NCI-H1105 treated with DMSO at 0.1 percent for 48 hours (cell line): Measurements from ENCODE around the gene TSC22D1.

ENCODE experiments used
- DNase-seq: peaks from one replicate; lab custom pipeline; 2025; lab: John Stamatoyannopoulos, UW

The TSC22D1 gene

DNA sequence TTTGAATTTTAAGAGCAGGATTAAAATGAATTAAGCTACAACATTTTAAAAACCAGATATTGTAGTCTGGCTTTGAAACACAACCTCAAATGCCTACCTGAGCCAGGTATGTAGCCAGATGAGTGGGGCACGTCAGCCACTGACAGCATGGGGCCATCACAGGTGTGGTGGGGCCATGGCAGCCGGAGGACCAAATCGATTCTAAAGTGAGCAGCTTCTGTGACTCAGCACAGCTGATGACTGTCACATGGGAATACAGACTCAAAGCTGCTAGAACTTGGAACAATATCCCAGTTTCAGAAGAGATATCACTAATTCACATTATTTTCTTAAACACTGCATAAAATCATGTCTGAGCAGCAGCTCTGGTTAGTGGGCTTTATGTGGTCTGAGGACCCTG is 149.7 kb downstream of the TSC22D1 start:
- no peak for DNase-seq

DNA sequence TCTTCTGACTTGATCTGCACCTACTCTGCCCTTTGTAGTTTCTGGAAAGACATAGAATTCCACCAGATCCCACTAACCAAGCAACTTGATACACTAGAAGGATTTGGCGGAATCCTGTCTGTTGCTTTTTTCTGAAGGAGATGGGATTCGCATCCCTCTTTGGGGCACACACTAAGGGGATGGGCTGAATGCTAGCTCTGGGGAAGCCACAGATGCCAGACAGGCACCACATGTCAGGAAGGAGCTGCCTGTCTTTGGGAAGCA is 150.4 kb downstream of the TSC22D1 start:
- no peak for DNase-seq

DNA sequence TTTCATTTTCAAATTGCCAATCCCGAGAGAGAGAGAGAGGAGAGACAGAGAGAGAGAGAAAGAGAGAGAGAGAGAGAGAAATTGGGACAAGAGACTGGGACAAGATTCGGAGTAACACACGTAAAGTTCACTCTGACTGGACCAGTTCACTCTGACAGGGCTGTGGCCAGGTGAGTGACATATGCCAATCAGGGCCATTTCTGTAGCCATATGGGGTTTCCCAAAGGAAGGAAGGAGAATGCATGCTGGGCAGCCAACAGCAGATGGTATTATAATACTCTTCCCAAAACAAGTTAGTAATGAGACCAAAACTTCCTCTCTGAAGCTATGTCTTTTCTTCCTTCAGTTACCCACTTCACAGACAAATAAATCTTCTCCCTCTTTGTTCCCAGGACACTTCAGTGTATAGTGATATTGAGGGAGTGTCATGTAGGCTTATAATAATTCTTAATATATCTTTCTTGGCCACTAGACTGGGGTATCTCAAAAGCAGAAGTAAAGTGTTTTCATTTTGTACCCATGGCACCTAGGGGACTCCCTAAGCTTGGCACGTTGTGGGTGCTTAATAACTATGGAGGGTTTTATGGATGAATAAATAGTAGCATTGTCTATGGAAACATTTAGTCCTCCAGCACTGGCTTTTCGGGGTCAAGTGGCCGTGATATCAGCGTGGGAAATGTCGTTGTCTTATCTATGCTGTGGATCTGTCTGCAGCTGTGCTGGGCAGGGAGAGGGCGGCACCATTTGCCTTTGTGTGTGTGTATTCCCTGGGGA is 150.9 kb downstream of the TSC22D1 start:
- peak; percentile 6 for DNase-seq

DNA sequence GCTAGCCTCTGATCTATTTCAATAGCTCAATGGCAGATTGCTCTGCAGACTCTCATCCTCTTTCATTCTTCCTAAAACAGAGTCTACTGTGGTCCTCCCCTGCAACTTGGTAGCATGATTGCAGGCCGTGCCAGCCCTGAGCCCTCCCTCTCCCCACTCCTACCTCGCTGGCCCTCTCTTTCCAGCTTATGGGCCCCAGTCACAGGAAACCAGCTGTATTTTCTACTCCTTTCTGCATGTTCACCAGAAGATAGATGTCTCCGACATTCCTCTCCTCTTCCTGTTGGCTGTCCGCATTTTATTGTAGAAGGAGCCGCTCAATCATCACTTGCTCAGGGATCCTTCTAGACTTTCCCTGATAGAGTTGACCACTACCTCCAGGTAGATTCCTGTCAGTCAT is 152.3 kb downstream of the TSC22D1 start:
- no peak for DNase-seq

DNA sequence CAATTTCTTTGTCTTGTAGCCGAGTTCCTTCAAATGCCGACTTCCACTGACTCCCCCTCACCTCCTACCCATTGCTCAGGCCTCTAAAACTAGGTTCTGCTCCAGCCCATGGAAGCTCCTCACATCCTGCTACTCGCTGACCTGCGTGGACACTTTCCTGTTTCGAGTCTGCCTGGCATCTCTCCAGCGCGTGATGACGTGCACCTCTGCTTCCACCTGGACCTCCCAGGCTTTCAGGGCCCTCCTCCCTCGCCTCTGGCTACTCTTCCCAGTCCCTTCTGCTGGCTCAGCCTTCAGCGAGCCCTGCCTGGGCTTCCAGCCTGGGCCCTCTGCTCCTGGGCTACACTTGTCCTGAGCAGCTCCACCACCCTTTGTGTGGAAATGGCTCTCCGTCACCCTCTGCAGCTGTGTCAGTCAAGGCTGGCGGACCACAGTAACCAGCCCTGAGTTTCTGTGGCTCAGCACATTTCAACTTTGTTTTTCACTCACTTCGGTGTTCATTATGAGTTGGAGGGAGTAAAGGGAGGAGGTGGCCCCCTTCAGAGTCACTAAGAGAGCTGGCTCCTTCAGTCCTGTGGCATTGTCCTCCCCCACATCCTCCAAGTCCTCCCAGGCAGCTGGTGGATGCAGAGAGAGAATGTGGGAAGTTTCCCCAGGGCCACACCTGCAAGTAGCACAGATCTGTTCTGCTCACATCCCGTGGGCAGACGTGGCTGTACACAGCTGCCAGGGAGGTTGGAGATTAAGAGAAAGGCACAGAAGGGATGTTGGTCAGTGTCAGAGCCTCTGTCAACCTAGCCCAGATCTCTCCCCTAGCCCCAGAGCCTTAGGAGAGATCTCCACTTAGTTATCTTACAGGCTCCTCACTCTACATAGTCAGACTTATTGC is 153.1 kb downstream of the TSC22D1 start:
- DNase-seq, result no peak

DNA sequence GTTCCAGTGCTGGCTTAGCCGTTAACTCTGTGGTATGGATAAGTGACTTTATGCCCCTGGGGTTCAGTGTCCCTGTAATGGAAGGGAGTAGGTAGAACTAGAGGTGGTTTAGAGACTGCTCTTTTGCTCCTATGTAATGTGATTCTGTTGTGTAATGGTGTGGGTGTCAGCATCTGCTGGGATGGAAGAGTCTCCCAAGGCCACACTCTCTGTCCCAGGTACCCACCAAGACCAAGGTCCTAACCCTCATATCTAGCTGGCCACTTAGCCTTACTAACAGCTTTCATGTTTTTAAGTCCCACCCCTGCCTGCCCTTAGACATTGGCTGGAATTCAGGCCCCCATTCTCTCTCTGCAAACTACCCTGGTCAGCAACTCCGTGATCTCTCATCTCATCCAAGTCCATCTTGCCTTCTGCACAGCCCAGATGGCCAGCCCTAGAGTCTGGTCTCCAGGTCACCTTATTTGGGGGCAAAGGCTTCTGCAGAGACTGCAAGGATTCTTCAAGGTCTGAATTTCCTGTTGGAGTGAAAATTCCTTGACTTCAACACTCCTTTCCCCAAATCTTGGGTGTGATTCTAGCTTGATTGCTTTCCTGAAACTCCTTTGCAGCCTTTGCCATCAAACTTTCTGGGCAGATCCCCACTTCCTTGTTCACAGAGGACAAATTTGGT is 154.1 kb downstream of the TSC22D1 start:
- no peak for DNase-seq

GRCh38 chr13:44420376-44421220 is 155.5 kb downstream of the TSC22D1 start:
- no peak for DNase-seq

- DNase-seq, result no peak
These were observed 158.3 kb downstream of the TSC22D1 start for GRCh38 chr13:44417876-44418275.

GRCh38 chr13:44417446-44417845 is 158.7 kb downstream of the TSC22D1 start:
- DNase-seq, result no peak

- no peak for DNase-seq
These were observed 159.4 kb downstream of the TSC22D1 start for GRCh38 chr13:44416744-44417143.

- DNase-seq, result no peak
These were observed 159.8 kb downstream of the TSC22D1 start for GRCh38 chr13:44416301-44416700.

DNA sequence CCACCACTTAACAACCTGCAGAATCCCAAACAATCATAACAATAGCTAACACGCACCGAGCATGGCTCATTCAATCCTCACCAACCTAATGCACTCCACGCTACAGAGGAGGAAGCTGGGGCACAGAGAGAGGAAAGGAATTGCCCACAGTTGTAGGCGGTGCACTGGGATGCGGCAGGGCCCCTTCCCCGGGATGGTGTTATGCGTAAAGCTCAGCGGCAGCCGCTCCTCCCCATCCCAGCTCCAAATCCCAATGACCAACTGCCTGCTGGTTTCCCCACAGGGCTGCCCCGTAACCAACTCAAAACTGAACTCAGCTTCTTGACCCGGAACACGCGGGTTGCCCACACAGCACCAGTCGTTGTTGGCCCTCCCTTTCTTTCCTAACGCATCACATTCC is 160.3 kb downstream of the TSC22D1 start:
- DNase-seq, result no peak

GRCh38 chr13:44414716-44415115 is 161.4 kb downstream of the TSC22D1 start:
- no peak for DNase-seq

DNA sequence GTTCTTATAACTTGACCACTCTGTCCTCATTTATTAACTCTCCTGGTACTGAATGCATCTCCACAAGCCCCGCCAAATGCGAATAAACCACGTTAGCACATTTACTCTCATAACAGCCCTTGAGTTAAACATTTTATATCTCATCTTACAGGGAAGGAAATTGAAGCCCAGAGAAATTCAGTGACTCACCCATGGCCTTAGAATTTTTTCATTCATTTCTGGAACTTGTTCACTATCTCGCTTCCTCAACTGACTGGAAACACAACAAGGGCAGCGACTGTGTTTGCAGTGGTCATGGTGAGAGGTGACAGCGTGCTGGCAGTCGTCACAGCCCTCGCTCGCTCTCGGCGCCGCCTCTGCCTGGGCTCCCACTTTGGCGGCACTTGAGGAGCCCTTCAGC is 163.0 kb downstream of the TSC22D1 start:
- DNase-seq, result no peak

DNA sequence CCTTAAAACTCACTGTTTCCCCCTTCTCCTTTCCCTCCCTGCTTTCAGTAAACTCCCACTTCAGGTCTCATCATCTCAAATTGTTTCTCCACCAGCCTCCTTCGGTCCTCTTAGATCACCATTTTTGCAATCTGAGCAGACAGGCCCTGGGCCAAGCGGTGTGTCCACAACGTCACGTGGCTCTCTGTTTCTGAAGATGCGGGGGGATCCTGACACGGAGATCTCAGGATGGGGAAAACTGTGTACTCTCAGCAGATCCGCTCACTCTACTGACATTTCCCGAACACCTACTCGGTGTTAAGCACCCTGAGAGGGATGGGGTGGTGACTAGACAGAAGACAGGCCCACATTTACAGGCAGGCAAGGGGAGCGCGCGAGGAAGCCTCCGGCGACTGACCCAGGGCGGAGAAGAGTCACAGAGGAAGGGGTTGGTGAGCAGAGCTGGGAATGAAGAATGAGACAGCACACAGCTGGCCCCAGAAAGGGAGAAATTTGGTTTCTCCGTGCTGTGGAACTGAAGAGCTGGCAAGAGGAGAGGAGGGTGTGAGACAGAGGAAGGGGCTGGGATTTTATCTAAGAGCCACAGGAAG is 163.7 kb downstream of the TSC22D1 start:
- DNase-seq, result no peak

GRCh38 chr13:44411841-44412240 is 164.3 kb downstream of the TSC22D1 start:
- DNase-seq, result no peak

GRCh38 chr13:44410328-44410859 is 165.7 kb downstream of the TSC22D1 start:
- DNase-seq, result no peak

DNA sequence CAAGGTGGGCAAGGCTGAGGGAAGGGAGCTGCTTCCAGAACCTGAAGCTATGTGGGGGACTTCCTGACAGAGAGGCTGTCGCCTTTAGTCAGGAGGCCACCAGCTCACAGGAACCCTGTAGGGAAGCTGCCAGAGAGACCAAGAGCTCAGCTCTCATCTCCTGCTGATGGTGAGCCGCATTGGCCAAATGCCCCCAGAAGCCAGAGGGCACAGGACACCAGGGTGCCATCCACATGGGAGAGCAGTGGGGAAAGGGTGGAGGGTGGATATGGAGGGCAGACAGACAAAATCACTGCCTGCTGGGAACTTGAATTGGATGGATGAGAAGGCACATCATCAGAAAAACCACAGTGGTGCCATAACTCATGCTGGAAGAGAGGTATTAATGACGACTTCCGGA is 166.5 kb downstream of the TSC22D1 start:
- DNase-seq, result no peak

- no peak for DNase-seq
These were observed 168.2 kb downstream of the TSC22D1 start for GRCh38 chr13:44407891-44408290.

DNA sequence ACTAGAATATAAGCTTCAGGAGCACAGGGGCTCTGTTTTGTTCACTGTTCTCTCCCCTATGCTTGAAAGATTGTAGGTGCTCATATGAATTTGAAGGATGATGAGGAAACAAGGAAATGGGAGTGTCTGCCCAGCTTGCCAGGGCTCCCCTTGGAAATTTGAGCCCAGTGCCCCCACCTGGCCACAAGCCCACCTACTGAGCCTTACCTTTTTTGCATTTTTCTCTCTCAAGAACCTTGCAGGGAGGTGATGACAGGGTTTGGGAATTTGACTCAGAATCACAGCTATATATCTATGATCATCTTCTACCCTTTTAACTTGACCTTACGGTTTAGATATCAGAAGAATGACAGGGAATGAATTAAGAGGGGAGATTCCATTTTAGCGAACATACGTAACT is 168.8 kb downstream of the TSC22D1 start:
- DNase-seq, result no peak

DNA sequence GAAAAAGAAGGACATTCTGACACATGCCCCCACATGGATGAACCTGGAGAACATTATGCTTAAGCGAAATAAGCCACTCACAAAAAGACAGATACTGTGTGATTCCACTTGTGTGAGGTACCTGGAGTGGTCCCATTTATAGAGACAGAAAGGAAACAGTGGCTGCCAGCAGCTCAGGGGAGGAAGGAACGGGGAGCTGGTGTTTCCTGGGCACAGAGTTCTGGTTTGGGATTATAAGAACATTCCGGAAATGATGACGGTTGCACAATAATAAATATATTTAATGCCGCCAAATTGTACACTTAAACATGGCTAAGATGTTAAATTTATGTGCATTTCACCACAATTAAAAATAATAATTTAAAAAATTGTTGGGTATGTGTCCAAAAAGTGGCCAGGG is 169.5 kb downstream of the TSC22D1 start:
- no peak for DNase-seq
